Lower leg skin (tissue), 4 donors: Measurements from ENCODE around the gene FBXL16. TPM values are rescaled to one million over a fixed set of nuclear protein-coding genes. Genes with fewer than 3 reads are reported as not detected.

Experiments used
- DNase-seq, 2 donors: peaks; one replicate each; pipeline ENCODE4 v3.0.0-alpha.2; 2019; ENCODE audit warnings: low spot score in 2 of 2
- H3K4me3 ChIP-seq: fragments of 200-600 bp; sonication (generic); 2 replicates; pipeline ENCODE4 v1.5.1; 2017; ENCODE audit warnings: mild to moderate bottlenecking, low read depth; ENCODE audit not compliant: poor library complexity, severe bottlenecking
- CTCF ChIP-seq, 3 donors: fragments of 450-650 bp; IDR thresholded peaks; one replicate each; pipeline ENCODE4 v1.5.1; 2016; ENCODE audit warnings: antibody characterized with exemption in 3 of 3, mild to moderate bottlenecking in 3 of 3, moderate library complexity in 2 of 3
- POLR2A ChIP-seq, 2 donors: fragments of 450-650 bp; IDR thresholded peaks; one replicate each; pipeline ENCODE4 v1.6.1; 2016 to 2017; ENCODE audit warnings: antibody characterized with exemption in 2 of 2, mild to moderate bottlenecking in 1 of 2, moderate library complexity in 1 of 2
- WGBS, 2 donors: methylation state at CpG; one replicate each; pipeline ENCODE4 v1.1.5; 2018; 5-methylcytosine and 5-hydroxymethylcytosine counted together
- intact Hi-C: fragments of 100-400 bp; cut with DNase I; formaldehyde crosslinking; loops from one replicate; pipeline ENCODE4 v1.15.0; 2023; ENCODE audit warnings: low total_unique reads
- total RNA-seq, 4 donors: library from RNA; depleted of rRNA; stranded (reverse); fragments of >200 nt; gene quantifications; one replicate each; pipeline ENCODE4 v1.1.0, GENCODE V29; 2016

FBXL16 gene
- total RNA-seq, 4 donors from 2014 or later: 18.3 to 33.6 (median 25.2) TPM

DNA sequence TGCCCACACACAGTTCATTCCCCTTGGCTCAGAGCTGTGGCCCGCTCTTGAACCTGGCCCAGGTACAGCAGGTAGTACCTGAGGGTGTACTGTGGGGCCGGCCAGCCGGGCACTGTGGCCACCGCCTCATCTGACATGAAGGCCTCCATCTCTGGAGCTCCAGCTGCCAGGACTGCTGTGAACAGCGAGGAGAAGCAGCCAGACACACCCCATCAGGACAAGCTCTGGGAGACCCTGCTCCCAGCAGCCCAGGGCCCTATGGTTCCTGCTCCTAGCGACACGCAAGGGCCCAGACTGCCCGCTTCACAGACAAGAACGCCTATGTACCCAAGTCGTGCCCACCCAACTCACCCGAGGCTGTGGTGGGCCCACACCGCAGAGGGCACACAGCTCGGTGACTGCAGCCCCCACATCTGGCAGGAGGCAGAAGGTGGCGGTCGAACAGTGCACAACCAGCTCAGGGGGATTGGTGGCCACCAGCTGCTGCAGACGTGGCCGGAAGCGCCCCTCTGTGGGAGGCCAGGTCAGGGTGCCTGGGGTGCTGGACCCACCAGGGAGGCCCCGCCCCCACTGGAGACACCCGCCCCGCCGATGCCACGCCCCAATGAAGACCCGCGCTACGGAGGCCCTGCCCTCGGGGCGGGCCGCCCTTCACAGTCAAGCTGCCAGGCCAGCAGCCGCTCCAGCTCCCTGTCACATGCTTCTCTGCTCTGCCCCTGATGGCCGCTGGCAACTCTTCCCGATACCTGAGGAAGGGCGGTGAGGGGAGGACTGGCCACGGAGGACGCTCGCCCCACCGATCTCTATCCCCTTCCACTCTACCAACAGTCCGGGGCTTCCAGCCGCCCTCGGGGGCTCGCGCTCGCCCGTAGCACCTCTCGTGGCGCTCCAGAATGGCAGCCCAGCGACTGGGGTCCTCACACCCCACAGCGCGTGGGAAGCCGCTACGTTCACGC lies 26.5 kb downstream of the FBXL16 start:
- DNase-seq: peak; percentile 62 to 94
- 7 to 30% methylated on average over 21 to 28 of the region's 52 CpGs for WGBS, 2 donors
- H3K4me3 ChIP-seq: peak overlapping the region; percentile 2
- intact Hi-C loops: no loop called here
- TF ChIP-seq POLR2A (IDR thresholded peaks at IDR 0.05): no peak
- no peak for TF ChIP-seq CTCF (IDR thresholded peaks at IDR 0.05)

DNA sequence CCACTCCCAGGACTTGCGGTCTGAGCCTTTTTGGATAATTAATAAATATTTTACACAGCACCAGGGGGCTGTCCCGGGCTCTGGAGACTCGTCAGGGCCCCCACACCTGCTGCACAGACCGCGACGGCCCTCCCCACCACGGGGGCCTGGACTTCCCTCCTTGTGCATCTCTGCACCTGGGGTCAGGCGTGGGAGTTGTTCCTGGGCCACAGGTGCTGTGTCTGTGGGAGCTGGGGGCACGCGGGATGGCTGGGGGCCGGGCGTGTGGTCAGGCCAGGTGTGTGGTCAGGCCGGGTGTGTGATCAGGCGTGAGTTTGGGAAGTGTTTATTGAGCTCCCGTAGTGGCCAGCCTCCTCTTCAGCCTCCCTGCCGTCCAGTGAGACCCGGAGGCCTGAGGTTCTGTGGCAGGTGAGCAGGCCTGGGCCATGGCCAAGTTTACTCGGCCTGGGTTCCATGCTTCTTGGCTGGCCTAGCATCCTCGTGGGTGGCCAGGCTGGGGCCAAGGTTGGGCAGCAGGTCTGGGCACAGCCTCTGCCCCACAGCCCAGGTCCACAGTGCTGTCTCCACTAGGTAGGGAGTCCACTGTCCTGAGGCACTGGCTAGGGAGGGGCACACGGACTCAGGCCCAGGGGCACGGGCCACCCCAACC lies 27.3 kb downstream of the FBXL16 start:
- DNase-seq: no peak
- TF ChIP-seq CTCF (IDR thresholded peaks at IDR 0.05) (no peak), POLR2A (IDR thresholded peaks at IDR 0.05) (no peak)
- intact Hi-C loops: no loop called here
- 62 to 73% methylated on average over 10 to 20 of the region's 21 CpGs for WGBS, 2 donors
- H3K4me3 ChIP-seq: no peak overlapping the region

DNA sequence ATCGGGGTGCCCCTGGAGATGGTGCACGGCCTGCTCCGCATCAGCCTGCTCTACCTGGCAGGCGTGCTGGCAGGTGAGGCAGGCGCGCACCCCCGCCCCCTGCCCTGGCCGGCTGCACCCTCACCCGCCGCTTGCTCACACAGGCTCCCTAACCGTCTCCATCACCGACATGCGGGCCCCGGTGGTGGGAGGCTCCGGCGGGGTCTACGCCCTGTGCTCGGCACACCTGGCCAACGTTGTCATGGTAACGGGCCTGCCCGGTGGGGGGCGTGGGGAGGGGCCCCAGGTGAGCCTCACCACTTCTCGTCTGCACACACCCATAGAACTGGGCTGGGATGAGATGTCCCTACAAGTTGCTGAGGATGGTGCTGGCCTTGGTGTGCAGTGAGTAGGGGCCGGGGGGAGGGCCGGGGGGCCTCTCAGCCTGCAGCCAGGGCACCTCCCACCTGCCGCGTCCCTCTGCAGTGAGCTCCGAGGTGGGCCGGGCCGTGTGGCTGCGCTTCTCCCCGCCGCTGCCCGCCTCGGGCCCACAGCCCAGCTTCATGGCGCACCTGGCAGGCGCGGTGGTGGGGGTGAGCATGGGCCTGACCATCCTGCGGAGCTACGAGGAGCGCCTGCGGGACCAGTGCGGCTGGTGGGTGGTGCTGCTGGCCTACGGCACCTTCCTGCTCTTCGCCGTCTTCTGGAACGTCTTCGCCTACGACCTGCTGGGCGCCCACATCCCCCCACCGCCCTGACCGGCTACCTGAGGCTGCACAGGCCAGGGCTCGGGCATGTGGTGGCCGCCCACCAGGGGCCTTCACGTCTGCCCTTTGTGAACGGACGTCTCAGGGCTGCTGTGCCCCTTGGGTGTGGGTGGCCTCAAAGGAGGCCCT lies 28.0 kb downstream of the FBXL16 start:
- DNase-seq: no peak
- H3K4me3 ChIP-seq: no peak overlapping the region
- WGBS, 2 donors: 32 to 38% methylated on average over 19 to 48 of the region's 57 CpGs
- intact Hi-C loops: no loop called here
- TF ChIP-seq POLR2A (IDR thresholded peaks at IDR 0.05) (no peak), CTCF (IDR thresholded peaks at IDR 0.05) (no peak)

GRCh38 chr16:676913-677312 lies 28.7 kb downstream of the FBXL16 start:
- intact Hi-C loops: no loop called here
- 49 to 57% methylated on average over 21 to 22 of the region's 23 CpGs for WGBS, 2 donors
- DNase-seq: peak; percentile 76 to 93
- no peak overlapping the region for H3K4me3 ChIP-seq
- no peak for TF ChIP-seq CTCF (IDR thresholded peaks at IDR 0.05)
- no peak for TF ChIP-seq POLR2A (IDR thresholded peaks at IDR 0.05)

- intact Hi-C loops: no loop called here
- TF ChIP-seq CTCF (IDR thresholded peaks at IDR 0.05): no peak
- no peak for TF ChIP-seq POLR2A (IDR thresholded peaks at IDR 0.05)
- 46 to 81% methylated on average over 19 to 20 of the region's 21 CpGs for WGBS, 2 donors
- no peak for DNase-seq
- no peak overlapping the region for H3K4me3 ChIP-seq
These were observed 29.1 kb downstream of the FBXL16 start for GRCh38 chr16:676565-676902.
